Measurements from ENCODE around the gene ARRB1. TPM values are rescaled to one million over a fixed set of nuclear protein-coding genes. Genes with fewer than 3 reads are reported as not detected.
A peak's percentile ranks its signal among the peaks of the same experiment; 100 is the strongest.

The ARRB1 gene
- total RNA-seq, 5 donors from 2014 or later (not counting 1 experiment from before 2014, with no cell fraction given) = 37.2 to 57.3 (median 47.3) TPM

GRCh38 chr11:75265851-75266531 is 85.5 kb downstream of the ARRB1 start:
- CTCF ChIA-PET = no interaction called here
- no peak for ATAC-seq (replicated peaks in 1 of 4)
- H3K9me3 ChIP-seq = no peaks in the 10 kb centered on the region

GRCh38 chr11:75264971-75265370 is 86.5 kb downstream of the ARRB1 start:
- no peak overlapping the region for H3K27ac ChIP-seq (ENCODE audit: low read length)
- H3K9me3 Mint-ChIP-seq = no peaks in the 10 kb centered on the region
- POLR2A ChIA-PET = interaction anchor here in 1 of 2 donors (0.6 kb wide), 1 partner anchor 56 kb away, joined by 9 read pairs; no protein-coding TSS in a partner anchor

More at GRCh38 chr11:75265851-75266531, 85.5 kb downstream of the ARRB1 start:
- Mint-ChIP-seq H3K36me3 (peaks cover 16% of the 10 kb centered on the region), H3K4me3 (no peak overlapping the region), H3K27me3 (no peaks in the 10 kb centered on the region), H3K27ac (peak overlapping the region; percentile 61 to 68), H3K4me1 (peaks cover 30 to 42% (median 37%) of the 10 kb centered on the region in 3 donors), H3K9me3 (no peaks in the 10 kb centered on the region)
- no peaks in the 10 kb centered on the region for H3K27me3 ChIP-seq (replicated peaks in 1 of 2; ENCODE audit: control insufficient read depth in 2 of 2, extremely low read depth in 1 of 2, insufficient read depth in 2 of 2, low read length in 1 of 2)
- peaks cover 3 to 13% of the 10 kb centered on the region in 2 donors for H3K36me3 ChIP-seq (ENCODE audit: control insufficient read depth in 2 of 2, extremely low read depth in 1 of 2, insufficient read depth in 1 of 2, low read length in 1 of 2)
- H3K4me3 ChIP-seq (ENCODE audit: control insufficient read depth in 1 of 2, extremely low read depth in 1 of 2, low read length in 1 of 2) = no peak overlapping the region
- peaks cover 9 to 38% of the 10 kb centered on the region in 2 experiments for H3K4me1 ChIP-seq (ENCODE audit: control insufficient read depth in 1 of 2, extremely low read depth in 1 of 2, insufficient read depth in 2 of 2, low read length in 2 of 2)
- DNase-seq = no peak
- WGBS (ENCODE audit: insufficient coverage) = 81% methylated on average over 7 of the region's 17 CpGs
- H3K27ac ChIP-seq (ENCODE audit: low read length) = no peak overlapping the region
- POLR2A ChIA-PET = interaction anchor here in 1 of 2 donors (0.6 kb wide), 1 partner anchor 57 kb away, joined by 9 read pairs; no protein-coding TSS in a partner anchor

GRCh38 chr11:75264356-75264755 is 87.1 kb downstream of the ARRB1 start:
- peak overlapping the region; percentile 20 for H3K27ac ChIP-seq (ENCODE audit: low read length)
- DNase-seq (no peak), ATAC-seq (replicated peaks in 1 of 4) (peak in 1 of 4 experiments; percentile 3)
- no peaks in the 10 kb centered on the region for H3K9me3 ChIP-seq
- H3K4me1 ChIP-seq (ENCODE audit: control insufficient read depth in 1 of 2, extremely low read depth in 1 of 2, insufficient read depth in 2 of 2, low read length in 2 of 2) = peaks cover 22 to 53% of the 10 kb centered on the region in 2 experiments
- H3K9me3 Mint-ChIP-seq = no peaks in the 10 kb centered on the region
- no peaks in the 10 kb centered on the region for H3K27me3 ChIP-seq (replicated peaks in 1 of 2; ENCODE audit: control insufficient read depth in 2 of 2, extremely low read depth in 1 of 2, insufficient read depth in 2 of 2, low read length in 1 of 2)
- H3K36me3 Mint-ChIP-seq = peaks cover 14% of the 10 kb centered on the region
- H3K27ac Mint-ChIP-seq = peak overlapping the region; percentile 86 to 93
- no peaks in the 10 kb centered on the region for H3K27me3 Mint-ChIP-seq
- no peak overlapping the region for H3K4me3 Mint-ChIP-seq
- ChIA-PET CTCF (interaction anchor here in 1 of 2 donors (0.7 to 0.9 kb wide), 2 partner anchors 11 to 13 kb away, joined by 4 read pairs; no protein-coding TSS in a partner anchor), POLR2A (no interaction called here)
- peaks cover 42 to 54% (median 51%) of the 10 kb centered on the region in 3 donors for H3K4me1 Mint-ChIP-seq
- H3K36me3 ChIP-seq (ENCODE audit: control insufficient read depth in 2 of 2, extremely low read depth in 1 of 2, insufficient read depth in 1 of 2, low read length in 1 of 2) = peaks cover 3 to 13% of the 10 kb centered on the region in 2 donors
- H3K4me3 ChIP-seq (ENCODE audit: control insufficient read depth in 1 of 2, extremely low read depth in 1 of 2, low read length in 1 of 2) = no peak overlapping the region

More at GRCh38 chr11:75264971-75265370, 86.5 kb downstream of the ARRB1 start:
- Histone ChIP-seq H3K4me1 (ENCODE audit: control insufficient read depth in 1 of 2, extremely low read depth in 1 of 2, insufficient read depth in 2 of 2, low read length in 2 of 2) (peaks cover 19 to 48% of the 10 kb centered on the region in 2 experiments), H3K27me3 (replicated peaks in 1 of 2; ENCODE audit: control insufficient read depth in 2 of 2, extremely low read depth in 1 of 2, insufficient read depth in 2 of 2, low read length in 1 of 2) (no peaks in the 10 kb centered on the region), H3K4me3 (ENCODE audit: control insufficient read depth in 1 of 2, extremely low read depth in 1 of 2, low read length in 1 of 2) (no peak overlapping the region), H3K36me3 (ENCODE audit: control insufficient read depth in 2 of 2, extremely low read depth in 1 of 2, insufficient read depth in 1 of 2, low read length in 1 of 2) (peaks cover 3 to 13% of the 10 kb centered on the region in 2 donors), H3K9me3 (no peaks in the 10 kb centered on the region)
- no peak for DNase-seq
- no peak overlapping the region for H3K4me3 Mint-ChIP-seq
- no CpG with 5 or more reads among the region's 6 CpGs for WGBS (ENCODE audit: insufficient coverage)
- peaks cover 14% of the 10 kb centered on the region for H3K36me3 Mint-ChIP-seq
- peaks cover 36 to 48% (median 45%) of the 10 kb centered on the region in 3 donors for H3K4me1 Mint-ChIP-seq
- no peaks in the 10 kb centered on the region for H3K27me3 Mint-ChIP-seq
- CTCF ChIA-PET = interaction anchor here in 1 of 2 donors (0.7 to 0.9 kb wide), 2 partner anchors 10 to 14 kb away, joined by 4 read pairs; no protein-coding TSS in a partner anchor
- ATAC-seq (replicated peaks in 1 of 4) = no peak
- H3K27ac Mint-ChIP-seq = peak overlapping the region; percentile 86 to 93

- 31% methylated on average over 3 of the region's 4 CpGs for WGBS (ENCODE audit: insufficient coverage)
- Histone ChIP-seq H3K4me1 (ENCODE audit: control insufficient read depth in 1 of 2, extremely low read depth in 1 of 2, insufficient read depth in 2 of 2, low read length in 2 of 2) (peaks cover 22 to 54% of the 10 kb centered on the region in 2 experiments), H3K27me3 (replicated peaks in 1 of 2; ENCODE audit: control insufficient read depth in 2 of 2, extremely low read depth in 1 of 2, insufficient read depth in 2 of 2, low read length in 1 of 2) (no peaks in the 10 kb centered on the region), H3K4me3 (ENCODE audit: control insufficient read depth in 1 of 2, extremely low read depth in 1 of 2, low read length in 1 of 2) (no peak overlapping the region), H3K27ac (ENCODE audit: low read length) (peak overlapping the region; percentile 20), H3K36me3 (ENCODE audit: control insufficient read depth in 2 of 2, extremely low read depth in 1 of 2, insufficient read depth in 1 of 2, low read length in 1 of 2) (peaks cover 3 to 13% of the 10 kb centered on the region in 2 donors), H3K9me3 (no peaks in the 10 kb centered on the region)
- ATAC-seq (replicated peaks in 1 of 4) (peak in 3 of 4 experiments; percentile 31 to 44 (median 34)), DNase-seq (peak in 3 of 35 experiments; percentile 18 to 30 (median 26))
- Mint-ChIP-seq H3K27ac (peak overlapping the region; percentile 86 to 93), H3K27me3 (no peaks in the 10 kb centered on the region), H3K4me1 (peaks cover 43 to 54% (median 51%) of the 10 kb centered on the region in 3 donors), H3K4me3 (no peak overlapping the region), H3K36me3 (peaks cover 14% of the 10 kb centered on the region), H3K9me3 (no peaks in the 10 kb centered on the region)
- ChIA-PET POLR2A (no interaction called here), CTCF (interaction anchor here in 1 of 2 donors (0.9 kb wide), 1 partner anchor 15 kb away, joined by 3 read pairs; no protein-coding TSS in a partner anchor)
These were observed 87.5 kb downstream of the ARRB1 start for GRCh38 chr11:75263944-75264349.

GRCh38 chr11:75262961-75263852 is 88.3 kb downstream of the ARRB1 start:
- H3K4me3 Mint-ChIP-seq = no peak overlapping the region
- DNase-seq = peak in 1 of 35 experiments; percentile 7

More at GRCh38 chr11:75262961-75263852, 88.3 kb downstream of the ARRB1 start:
- peaks cover 3 to 10% of the 10 kb centered on the region in 2 donors for H3K36me3 ChIP-seq (ENCODE audit: control insufficient read depth in 2 of 2, extremely low read depth in 1 of 2, insufficient read depth in 1 of 2, low read length in 1 of 2)
- CTCF ChIA-PET = interaction anchor here in 1 of 2 donors (0.9 to 1.0 kb wide), 2 partner anchors 13 to 15 kb away, joined by 3 read pairs; no protein-coding TSS in a partner anchor
- peaks cover 14% of the 10 kb centered on the region for H3K36me3 Mint-ChIP-seq
- ATAC-seq (replicated peaks in 1 of 4) = no peak
- 91% methylated on average over 12 of the region's 17 CpGs for WGBS (ENCODE audit: insufficient coverage)
- H3K27ac Mint-ChIP-seq = peak overlapping the region; percentile 93 to 95
- H3K4me1 Mint-ChIP-seq = peaks cover 43 to 54% (median 51%) of the 10 kb centered on the region in 3 donors
- H3K4me3 ChIP-seq (ENCODE audit: control insufficient read depth in 1 of 2, extremely low read depth in 1 of 2, low read length in 1 of 2) = no peak overlapping the region
- H3K9me3 Mint-ChIP-seq = no peaks in the 10 kb centered on the region
- peaks cover 22 to 58% of the 10 kb centered on the region in 2 experiments for H3K4me1 ChIP-seq (ENCODE audit: control insufficient read depth in 1 of 2, extremely low read depth in 1 of 2, insufficient read depth in 2 of 2, low read length in 2 of 2)
- H3K27me3 Mint-ChIP-seq = no peaks in the 10 kb centered on the region
- no peak overlapping the region for H3K27ac ChIP-seq (ENCODE audit: low read length)
- H3K9me3 ChIP-seq = no peaks in the 10 kb centered on the region
- POLR2A ChIA-PET = interaction anchor here in 1 of 2 donors (0.6 kb wide), 1 partner anchor 137 kb away, joined by 3 read pairs; no protein-coding TSS in a partner anchor
- H3K27me3 ChIP-seq (replicated peaks in 1 of 2; ENCODE audit: control insufficient read depth in 2 of 2, extremely low read depth in 1 of 2, insufficient read depth in 2 of 2, low read length in 1 of 2) = no peaks in the 10 kb centered on the region
